Muscle of back (tissue), 11 donors: ENCODE results near the gene PDGFC. TPM values are rescaled to one million over a fixed set of nuclear protein-coding genes. Genes with fewer than 3 reads are reported as not detected.
"Not testable (repeated sequence)": the region's sequence is repeated elsewhere in the genome, so short reads cannot be mapped to it uniquely, and the experiment has no call there.

ENCODE experiments used
- DNase-seq, 3 donors: peaks; one replicate each; pipeline versions ENCODE4 v3.0.0 to v3.0.0-alpha.2; 2013
- polyA plus RNA-seq, 10 donors: library from polyadenylated mRNA; unstranded; fragments of 120-200 nt; gene quantifications; one replicate each; pipeline ENCODE4 v1.2.1, GENCODE V29; 2013; ENCODE audit not compliant: insufficient read length in 10 of 10

PDGFC gene
- polyA plus RNA-seq, 10 donors = 23.6 to 42.0 (median 30.8) TPM

- no peak for DNase-seq
These were observed 18.6 kb downstream of the PDGFC start for GRCh38 chr4:156953001-156953400.

- no peak for DNase-seq
These were observed 19.4 kb downstream of the PDGFC start for GRCh38 chr4:156952078-156952759.

- no peak for DNase-seq
These were observed 20.7 kb downstream of the PDGFC start for GRCh38 chr4:156950948-156951347.

- no peak for DNase-seq
These were observed 21.5 kb downstream of the PDGFC start for GRCh38 chr4:156950090-156950489.

GRCh38 chr4:156949373-156949814, 22.2 kb downstream of the PDGFC start:
- DNase-seq = peak in 1 of 3 donors; percentile 40

- DNase-seq = no peak
These were observed 22.9 kb downstream of the PDGFC start for GRCh38 chr4:156948738-156949137.

GRCh38 chr4:156948133-156948532, 23.5 kb downstream of the PDGFC start:
- DNase-seq = no peak

- peak; percentile 63 to 94 (median 65) for DNase-seq
These were observed 24.8 kb downstream of the PDGFC start for GRCh38 chr4:156946516-156947424.

- DNase-seq = no peak
These were observed 26.1 kb downstream of the PDGFC start for GRCh38 chr4:156945532-156945931.

GRCh38 chr4:156942991-156943390, 28.6 kb downstream of the PDGFC start:
- no peak for DNase-seq

- peak; percentile 56 to 85 (median 74) for DNase-seq
These were observed 29.6 kb downstream of the PDGFC start for GRCh38 chr4:156941940-156942548.

- no peak for DNase-seq
These were observed 31.8 kb downstream of the PDGFC start for GRCh38 chr4:156939801-156940200.

- no peak for DNase-seq
These were observed 32.5 kb downstream of the PDGFC start for GRCh38 chr4:156939139-156939538.

- DNase-seq = no peak
These were observed 37.4 kb downstream of the PDGFC start for GRCh38 chr4:156934259-156934635.

- peak in 1 of 3 donors; percentile 79 for DNase-seq
These were observed 37.9 kb downstream of the PDGFC start for GRCh38 chr4:156933633-156934258.

GRCh38 chr4:156932360-156932759, 39.2 kb downstream of the PDGFC start:
- not testable (repeated sequence) for DNase-seq

- peak in 1 of 3 donors; percentile 47 for DNase-seq
These were observed 40.3 kb downstream of the PDGFC start for GRCh38 chr4:156931267-156931666.

GRCh38 chr4:156929386-156930105, 42.1 kb downstream of the PDGFC start:
- DNase-seq = no peak

- no peak for DNase-seq
These were observed 46.8 kb downstream of the PDGFC start for GRCh38 chr4:156924774-156925315.

GRCh38 chr4:156923525-156923924, 48.1 kb downstream of the PDGFC start:
- no peak for DNase-seq

GRCh38 chr4:156915221-156915620, 56.4 kb downstream of the PDGFC start:
- DNase-seq = no peak
